ENCODE measurements around the gene PDE4D. TPM values are rescaled to one million over a fixed set of nuclear protein-coding genes. Genes with fewer than 3 reads are reported as not detected.

The PDE4D gene
- total and polyA plus RNA-seq, 12 donors = 1.2 to 18.9 (median 2.1) TPM

- no peaks in the 10 kb centered on the region for H3K27me3 ChIP-seq
- H3K4me1 ChIP-seq (replicated peaks in 1 of 2) = no peaks in the 10 kb centered on the region
- TF ChIP-seq CTCF (IDR thresholded peaks at IDR 0.05) (no peak), POLR2A (IDR thresholded peaks at IDR 0.05) (no peak)
- WGBS, 4 donors = 80 to 97% (median 92%) methylated on average over 1 of the region's 1 CpG
- intact Hi-C loops (cut with DNase I) = no loop called here
- no peak for DNase-seq
- no peak overlapping the region for H3K27ac ChIP-seq
- no peaks in the 10 kb centered on the region for H3K36me3 ChIP-seq (replicated peaks in 1 of 2)
- H3K9me3 ChIP-seq (replicated peaks in 1 of 3) = no peaks in the 10 kb centered on the region
- no peak overlapping the region for H3K4me3 ChIP-seq
Observed at GRCh38 chr5:58944221-58944620, 949.3 kb downstream of the PDE4D start.

- intact Hi-C loops (cut with DNase I) = no loop called here
- WGBS, 4 donors = 73 to 83% (median 76%) methylated on average over 2 of the region's 2 CpGs
Observed at GRCh38 chr5:58940446-58940845, 953.1 kb downstream of the PDE4D start.

GRCh38 chr5:58939664-58940063, 953.9 kb downstream of the PDE4D start:
- Histone ChIP-seq H3K36me3 (replicated peaks in 1 of 2) (no peaks in the 10 kb centered on the region), H3K4me3 (no peak overlapping the region), H3K27me3 (no peaks in the 10 kb centered on the region), H3K9me3 (replicated peaks in 1 of 3) (no peaks in the 10 kb centered on the region), H3K4me1 (replicated peaks in 1 of 2) (no peaks in the 10 kb centered on the region), H3K27ac (no peak overlapping the region)
- 74 to 87% (median 86%) methylated on average over 1 of the region's 1 CpG for WGBS, 4 donors
- TF ChIP-seq CTCF (IDR thresholded peaks at IDR 0.05) = no peak
- intact Hi-C loops (cut with DNase I) = no loop called here
- no peak for DNase-seq

More at GRCh38 chr5:58940446-58940845, 953.1 kb downstream of the PDE4D start:
- TF ChIP-seq POLR2A (IDR thresholded peaks at IDR 0.05) (no peak), CTCF (IDR thresholded peaks at IDR 0.05) (no peak)
- Histone ChIP-seq H3K9me3 (replicated peaks in 1 of 3) (no peaks in the 10 kb centered on the region), H3K27ac (no peak overlapping the region), H3K4me3 (no peak overlapping the region), H3K36me3 (replicated peaks in 1 of 2) (no peaks in the 10 kb centered on the region), H3K27me3 (no peaks in the 10 kb centered on the region), H3K4me1 (replicated peaks in 1 of 2) (no peaks in the 10 kb centered on the region)
- DNase-seq = no peak

GRCh38 chr5:58938563-58939424, 954.7 kb downstream of the PDE4D start:
- WGBS, 4 donors = 92 to 95% (median 94%) methylated on average over 10 of the region's 10 CpGs
- no peak overlapping the region for H3K4me3 ChIP-seq
- H3K27me3 ChIP-seq = no peaks in the 10 kb centered on the region
- no peak for DNase-seq
- TF ChIP-seq CTCF (IDR thresholded peaks at IDR 0.05) (no peak), POLR2A (IDR thresholded peaks at IDR 0.05) (no peak)
- no peak overlapping the region for H3K27ac ChIP-seq
- no peaks in the 10 kb centered on the region for H3K36me3 ChIP-seq (replicated peaks in 1 of 2)
- intact Hi-C loops (cut with DNase I) = no loop called here
- no peaks in the 10 kb centered on the region for H3K9me3 ChIP-seq (replicated peaks in 1 of 3)
- no peaks in the 10 kb centered on the region for H3K4me1 ChIP-seq (replicated peaks in 1 of 2)
